CD14-positive monocyte (primary cell): Measurements from ENCODE around the gene STX12. TPM values are rescaled to one million over a fixed set of nuclear protein-coding genes. Genes with fewer than 3 reads are reported as not detected.
"Not testable (repeated sequence)": the region's sequence is repeated elsewhere in the genome, so short reads cannot be mapped to it uniquely, and the experiment has no call there.

Experiments used
- DNase-seq, 3 donors: peaks; one replicate each; pipeline ENCODE4 v3.0.0-alpha.2; 2011 to 2022
- H2AFZ ChIP-seq: 2 replicates; pipeline ENCODE4 v1.6.0; 2012; ENCODE audit warnings: mild to moderate bottlenecking, low read depth, low read length, inconsistent platforms; ENCODE audit not compliant: insufficient read depth, poor library complexity, severe bottlenecking
- H3K27ac ChIP-seq, 2 donors: 1 replicate in 1 of 2; 2 replicates in 1 of 2; pipeline ENCODE4 v1.5.1; 2012 to 2013; ENCODE audit warnings: low read length in 2 of 2, control low read depth in 1 of 2, inconsistent platforms in 1 of 2, low read depth in 1 of 2, mild to moderate bottlenecking in 1 of 2
- H3K27me3 ChIP-seq, 2 donors: one replicate each; pipeline versions ENCODE4 v1.6.0 to v1.6.1; 2011 to 2013; ENCODE audit warnings: low read length in 2 of 2; ENCODE audit not compliant: control insufficient read depth in 2 of 2, insufficient read depth in 2 of 2
- H3K36me3 ChIP-seq, 2 donors: replicated peaks in 1 of 2; 1 replicate in 1 of 2; 2 replicates in 1 of 2; pipeline versions ENCODE4 v1.5.1 to v1.6.1; 2012 to 2013; ENCODE audit warnings: low read length in 2 of 2, control low read depth in 1 of 2, inconsistent platforms in 1 of 2, mild to moderate bottlenecking in 1 of 2; ENCODE audit not compliant: insufficient read depth in 2 of 2, control insufficient read depth in 1 of 2
- H3K4me1 ChIP-seq, 2 donors: 1 replicate in 1 of 2; 2 replicates in 1 of 2; pipeline versions ENCODE4 v1.5.1 to v1.6.1; 2012 to 2013; ENCODE audit warnings: low read length in 2 of 2, control low read depth in 1 of 2, inconsistent platforms in 1 of 2, mild to moderate bottlenecking in 1 of 2, moderate library complexity in 1 of 2; ENCODE audit not compliant: insufficient read depth in 2 of 2, control insufficient read depth in 1 of 2
- H3K4me2 ChIP-seq: replicated peaks from 2 replicates; pipeline ENCODE3; 2012; ENCODE audit warnings: low read length, moderate library complexity, mild to moderate bottlenecking; ENCODE audit not compliant: poor library complexity, severe bottlenecking; ENCODE audit errors: extremely low read depth
- H3K4me3 ChIP-seq, 3 experiments: fragments of 200-600 bp in 1 of 3; sonication (generic) in 1 of 3; replicated peaks in 1 of 3; 1 replicate in 2 of 3; 2 replicates in 1 of 3; pipeline ENCODE4 v1.5.1; 2011 to 2013; ENCODE audit warnings: low read length in 3 of 3, mild to moderate bottlenecking in 3 of 3, control low read depth in 2 of 3, low read depth in 2 of 3, inconsistent platforms in 1 of 3, moderate library complexity in 1 of 3
- H3K79me2 ChIP-seq: 2 replicates; pipeline ENCODE4 v1.6.0; 2012; ENCODE audit warnings: mild to moderate bottlenecking, control low read depth, inconsistent platforms, low read length, moderate library complexity; ENCODE audit not compliant: insufficient read depth
- H3K9ac ChIP-seq: 2 replicates; pipeline ENCODE4 v1.6.0; 2017; ENCODE audit warnings: low read length, mild to moderate bottlenecking; ENCODE audit not compliant: insufficient read depth, poor library complexity, severe bottlenecking
- H3K9me3 ChIP-seq, 2 donors: replicated peaks in 1 of 2; 1 replicate in 1 of 2; 2 replicates in 1 of 2; pipeline versions ENCODE4 v1.5.1 to v1.6.1; 2012 to 2013; ENCODE audit warnings: low read length in 2 of 2, control low read depth in 1 of 2; ENCODE audit not compliant: control insufficient read depth in 1 of 2, insufficient read depth in 1 of 2
- H4K20me1 ChIP-seq: 2 replicates; pipeline ENCODE4 v1.6.0; 2012; ENCODE audit warnings: mild to moderate bottlenecking, low read length, control low read depth, moderate library complexity; ENCODE audit not compliant: insufficient read depth
- H3K27ac Mint-ChIP-seq, 7 donors: one replicate each; pipeline ENCODE4 v1.8.0; 2020; ENCODE audit warnings: mild to moderate bottlenecking in 7 of 7, mixed read lengths in 7 of 7, moderate library complexity in 6 of 7, inconsistent platforms in 2 of 7
- H3K27me3 Mint-ChIP-seq, 3 donors: one replicate each; pipeline ENCODE4 v1.8.0; 2021 to 2022; ENCODE audit warnings: low read depth in 3 of 3, mild to moderate bottlenecking in 3 of 3, mixed read lengths in 3 of 3, moderate library complexity in 3 of 3, inconsistent platforms in 1 of 3
- H3K36me3 Mint-ChIP-seq, 2 donors: one replicate each; pipeline ENCODE4 v1.8.0; 2020; ENCODE audit warnings: mixed read lengths in 2 of 2, inconsistent platforms in 1 of 2, mild to moderate bottlenecking in 1 of 2
- H3K4me1 Mint-ChIP-seq: one replicate; pipeline ENCODE4 v1.8.0; 2020; ENCODE audit warnings: mild to moderate bottlenecking, mixed read lengths
- H3K4me3 Mint-ChIP-seq, 2 donors: one replicate each; pipeline ENCODE4 v1.8.0; 2020; ENCODE audit warnings: mild to moderate bottlenecking in 2 of 2, mixed read lengths in 2 of 2, moderate library complexity in 1 of 2
- H3K9me3 Mint-ChIP-seq, 7 donors: one replicate each; pipeline ENCODE4 v1.8.0; 2020 to 2022; ENCODE audit warnings: mixed read lengths in 7 of 7, mild to moderate bottlenecking in 6 of 7, moderate library complexity in 6 of 7, inconsistent platforms in 2 of 7
- WGBS: methylation state at CpG from one replicate; pipeline ENCODE4 v1.1.5; 2013; ENCODE audit warnings: missing lambda C conversion rate; ENCODE audit not compliant: insufficient coverage; 5-methylcytosine and 5-hydroxymethylcytosine counted together
- intact Hi-C, 2 donors: fragments of 100-400 bp; cut with micrococcal nuclease; formaldehyde crosslinking; loops; one replicate each; pipeline versions ENCODE4 v1.15.0 to v1.15.1; 2023
- polyA plus RNA-seq, 3 donors: library from polyadenylated mRNA; depleted of rRNA in 1 of 3; unstranded in 2 of 3; stranded (reverse) in 1 of 3; fragments of 300-500 nt in 2 of 3; fragments of >200 nt in 1 of 3; fragmentation: Illumina TruSeq in 2 of 3; gene quantifications; 1 replicate in 2 of 3; 2 replicates in 1 of 3; pipeline ENCODE4 v1.2.3, GENCODE V29; 2012 to 2021
- TF ChIP-seq, protein P1 (sequence below): fragments of 200-600 bp; IDR thresholded peaks from one replicate; pipeline ENCODE4 v1.8.0; 2022; ENCODE audit warnings: antibody characterized with exemption, mild to moderate bottlenecking

Gene STX12
- polyA plus RNA-seq, 3 donors: 29.4 to 49.4 (median 36.2) TPM

DNA sequence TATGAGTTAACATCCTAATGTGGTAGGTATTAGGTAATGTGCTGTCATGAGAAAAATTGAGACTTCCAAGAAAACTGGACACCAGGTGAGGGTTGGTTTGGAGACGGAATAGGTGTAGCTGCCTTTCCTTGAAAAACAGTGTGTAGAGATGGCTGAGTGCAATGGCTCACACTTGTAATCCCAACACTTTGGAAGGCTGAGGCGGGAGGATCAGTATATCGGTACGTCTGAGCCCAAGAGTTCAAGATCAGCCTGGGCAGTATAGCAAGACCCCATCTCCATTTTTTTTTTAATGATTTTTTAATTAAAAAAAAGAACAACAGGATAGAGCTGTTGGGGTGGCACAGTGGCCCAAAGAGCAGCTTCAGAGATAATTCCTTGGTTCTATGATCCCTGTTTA lies 50.8 kb downstream of the STX12 start:
- no peak overlapping the region for H3K4me3 Mint-ChIP-seq
- no peaks in the 10 kb centered on the region for H3K9me3 ChIP-seq
- no peaks in the 10 kb centered on the region for H3K4me1 Mint-ChIP-seq
- no peak overlapping the region for H3K9ac ChIP-seq
- H2AFZ ChIP-seq: no peak overlapping the region
- no peak for DNase-seq
- no peaks in the 10 kb centered on the region for H3K27me3 Mint-ChIP-seq
- H3K4me1 ChIP-seq: no peaks in the 10 kb centered on the region
- H4K20me1 ChIP-seq: peaks cover 5% of the 10 kb centered on the region
- no peak overlapping the region for H3K27ac ChIP-seq
- peaks cover 45 to 63% of the 10 kb centered on the region in 2 donors for H3K36me3 Mint-ChIP-seq
- no peak overlapping the region for H3K4me2 ChIP-seq
- peak overlapping the region in 2 of 7 donors; percentile 16 to 31 for H3K27ac Mint-ChIP-seq
- TF ChIP-seq, protein P1, sequence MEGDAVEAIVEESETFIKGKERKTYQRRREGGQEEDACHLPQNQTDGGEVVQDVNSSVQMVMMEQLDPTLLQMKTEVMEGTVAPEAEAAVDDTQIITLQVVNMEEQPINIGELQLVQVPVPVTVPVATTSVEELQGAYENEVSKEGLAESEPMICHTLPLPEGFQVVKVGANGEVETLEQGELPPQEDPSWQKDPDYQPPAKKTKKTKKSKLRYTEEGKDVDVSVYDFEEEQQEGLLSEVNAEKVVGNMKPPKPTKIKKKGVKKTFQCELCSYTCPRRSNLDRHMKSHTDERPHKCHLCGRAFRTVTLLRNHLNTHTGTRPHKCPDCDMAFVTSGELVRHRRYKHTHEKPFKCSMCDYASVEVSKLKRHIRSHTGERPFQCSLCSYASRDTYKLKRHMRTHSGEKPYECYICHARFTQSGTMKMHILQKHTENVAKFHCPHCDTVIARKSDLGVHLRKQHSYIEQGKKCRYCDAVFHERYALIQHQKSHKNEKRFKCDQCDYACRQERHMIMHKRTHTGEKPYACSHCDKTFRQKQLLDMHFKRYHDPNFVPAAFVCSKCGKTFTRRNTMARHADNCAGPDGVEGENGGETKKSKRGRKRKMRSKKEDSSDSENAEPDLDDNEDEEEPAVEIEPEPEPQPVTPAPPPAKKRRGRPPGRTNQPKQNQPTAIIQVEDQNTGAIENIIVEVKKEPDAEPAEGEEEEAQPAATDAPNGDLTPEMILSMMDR: no peak
- WGBS: 100% methylated on average over 1 of the region's 4 CpGs
- H3K4me3 ChIP-seq: no peak overlapping the region
- no peaks in the 10 kb centered on the region for H3K27me3 ChIP-seq
- peaks cover 51 to 58% of the 10 kb centered on the region in 2 donors for H3K36me3 ChIP-seq
- intact Hi-C loops: no loop called here
- H3K79me2 ChIP-seq: no peaks in the 10 kb centered on the region
- H3K9me3 Mint-ChIP-seq: peaks cover 0 to 2% (median 0%) of the 10 kb centered on the region in 7 donors

DNA sequence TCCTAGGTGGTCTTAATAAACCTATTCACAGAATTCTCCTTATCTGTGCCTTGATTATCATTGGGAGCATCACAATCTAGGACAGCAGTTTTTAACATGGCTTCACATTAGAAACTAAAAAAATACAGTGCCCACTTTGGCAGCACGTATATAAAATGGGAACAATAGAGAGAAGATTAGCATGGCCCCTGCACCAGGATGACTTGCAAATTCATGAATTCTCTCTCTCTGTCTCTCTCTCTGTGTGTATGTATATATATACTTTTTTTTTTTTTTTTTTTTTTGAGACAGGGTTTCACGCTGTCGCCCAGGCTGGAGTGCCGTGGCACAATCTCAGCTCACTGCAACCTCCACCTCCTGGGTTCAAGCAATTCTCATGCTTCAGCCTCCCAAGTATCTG lies 51.4 kb downstream of the STX12 start:
- H3K36me3 ChIP-seq: peaks cover 46 to 52% of the 10 kb centered on the region in 2 donors
- Mint-ChIP-seq H3K27ac (no peak overlapping the region), H3K9me3 (peaks cover 0 to 2% (median 0%) of the 10 kb centered on the region in 7 donors), H3K4me1 (no peaks in the 10 kb centered on the region), H3K27me3 (no peaks in the 10 kb centered on the region), H3K36me3 (peaks cover 39 to 57% of the 10 kb centered on the region in 2 donors), H3K4me3 (no peak overlapping the region)
- no peak overlapping the region for H3K4me3 ChIP-seq
- TF ChIP-seq, protein P1: no peak
- no peaks in the 10 kb centered on the region for H3K27me3 ChIP-seq
- no peaks in the 10 kb centered on the region for H3K9me3 ChIP-seq
- no peak overlapping the region for H3K9ac ChIP-seq
- H3K4me1 ChIP-seq: no peaks in the 10 kb centered on the region
- H3K27ac ChIP-seq: no peak overlapping the region
- WGBS: no CpG with 5 or more reads among the region's 4 CpGs
- intact Hi-C loops: no loop called here
- H2AFZ ChIP-seq: no peak overlapping the region
- no peaks in the 10 kb centered on the region for H3K79me2 ChIP-seq
- no peak for DNase-seq
- H4K20me1 ChIP-seq: peaks cover 5% of the 10 kb centered on the region
- H3K4me2 ChIP-seq: no peak overlapping the region

DNA sequence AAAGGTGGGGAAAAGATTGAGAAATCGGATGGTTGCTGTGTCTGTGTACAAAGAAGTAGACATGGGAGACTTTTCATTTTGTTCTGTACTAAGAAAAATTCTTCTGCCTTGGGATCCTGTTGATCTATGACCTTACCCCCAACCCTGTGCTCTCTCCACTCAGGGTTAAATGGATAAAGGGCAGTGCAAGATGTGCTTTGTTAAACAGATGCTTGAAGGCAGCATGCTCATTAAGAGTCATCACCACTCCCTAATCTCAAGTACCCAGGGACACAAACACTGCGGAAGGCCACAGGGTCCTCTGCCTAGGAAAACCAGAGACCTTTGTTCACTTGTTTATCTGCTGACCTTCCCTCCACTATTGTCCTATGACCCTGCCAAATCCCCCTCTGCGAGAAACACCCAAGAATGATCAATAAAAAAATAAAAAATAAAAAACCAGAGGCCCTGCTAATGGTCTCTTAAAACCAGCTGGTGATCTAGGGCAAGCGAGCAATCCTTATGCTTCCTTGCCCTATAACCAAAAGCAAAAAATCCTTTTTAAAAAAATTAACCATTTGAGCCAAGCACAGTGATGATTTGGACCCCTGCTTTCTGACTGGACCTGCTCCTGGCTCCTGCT lies 56.4 kb downstream of the STX12 start:
- H3K27me3 ChIP-seq, DNase-seq, H4K20me1 ChIP-seq, intact Hi-C loops, H3K9ac ChIP-seq, H3K9me3 Mint-ChIP-seq, H3K27me3 Mint-ChIP-seq, H3K27ac ChIP-seq, H3K9me3 ChIP-seq: not testable (repeated sequence)
- Histone ChIP-seq H3K79me2 (peaks cover 42% of the 10 kb centered on the region), H3K36me3 (peaks cover 19 to 24% of the 10 kb centered on the region in 2 donors), H3K4me1 (peaks cover 14 to 19% of the 10 kb centered on the region in 2 donors), H3K4me3 (peak overlapping the region in 1 of 3 experiments; percentile 96), H3K4me2 (peak overlapping the region; percentile 90), H2AFZ (peak overlapping the region; percentile 98)
- no CpG with 5 or more reads among the region's 4 CpGs for WGBS
- peak overlapping the region in 1 of 2 donors; percentile 93 for H3K4me3 Mint-ChIP-seq
- peaks cover 15 to 25% of the 10 kb centered on the region in 2 donors for H3K36me3 Mint-ChIP-seq
- H3K4me1 Mint-ChIP-seq: peaks cover 17% of the 10 kb centered on the region
- peak overlapping the region in 1 of 7 donors; percentile 93 for H3K27ac Mint-ChIP-seq
